Dermis blood vessel endothelial cell (primary cell): ENCODE data around the gene EDA. TPM values are rescaled to one million over a fixed set of nuclear protein-coding genes. Genes with fewer than 3 reads are reported as not detected.
"Not testable (repeated sequence)": the region's sequence is repeated elsewhere in the genome, so short reads cannot be mapped to it uniquely, and the experiment has no call there.

Experiments
- DNase-seq: peaks from one replicate; pipeline ENCODE4 v3.0.0; 2010
- total RNA-seq: library from RNA; depleted of rRNA; stranded (reverse); fragments of >200 nt; gene quantifications from 2 replicates; pipeline ENCODE4 v1.2.3, GENCODE V29; 2014

EDA gene
- total RNA-seq, 1 donor from 2014 or later, result 3.1 TPM

DNA sequence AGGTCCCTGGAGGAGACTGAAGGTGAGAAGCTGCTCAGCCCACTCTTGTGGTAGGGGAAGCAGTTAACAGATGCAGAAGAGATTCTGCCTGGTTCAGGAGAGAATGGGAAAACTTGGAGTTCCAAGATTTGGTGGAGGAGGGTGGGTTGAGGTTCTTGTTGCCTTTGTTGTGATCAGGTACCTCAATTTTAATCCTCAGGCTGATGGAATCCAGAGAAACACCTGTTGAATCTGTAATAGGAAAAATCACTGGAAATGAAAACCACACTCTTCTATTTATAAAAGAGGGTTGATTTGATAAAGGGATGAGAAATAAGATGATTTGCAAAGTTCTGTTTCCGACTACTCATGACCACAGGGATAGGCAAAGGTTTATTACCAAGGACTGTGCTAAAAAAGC is 132.1 kb downstream of the EDA start:
- DNase-seq, result no peak

DNA sequence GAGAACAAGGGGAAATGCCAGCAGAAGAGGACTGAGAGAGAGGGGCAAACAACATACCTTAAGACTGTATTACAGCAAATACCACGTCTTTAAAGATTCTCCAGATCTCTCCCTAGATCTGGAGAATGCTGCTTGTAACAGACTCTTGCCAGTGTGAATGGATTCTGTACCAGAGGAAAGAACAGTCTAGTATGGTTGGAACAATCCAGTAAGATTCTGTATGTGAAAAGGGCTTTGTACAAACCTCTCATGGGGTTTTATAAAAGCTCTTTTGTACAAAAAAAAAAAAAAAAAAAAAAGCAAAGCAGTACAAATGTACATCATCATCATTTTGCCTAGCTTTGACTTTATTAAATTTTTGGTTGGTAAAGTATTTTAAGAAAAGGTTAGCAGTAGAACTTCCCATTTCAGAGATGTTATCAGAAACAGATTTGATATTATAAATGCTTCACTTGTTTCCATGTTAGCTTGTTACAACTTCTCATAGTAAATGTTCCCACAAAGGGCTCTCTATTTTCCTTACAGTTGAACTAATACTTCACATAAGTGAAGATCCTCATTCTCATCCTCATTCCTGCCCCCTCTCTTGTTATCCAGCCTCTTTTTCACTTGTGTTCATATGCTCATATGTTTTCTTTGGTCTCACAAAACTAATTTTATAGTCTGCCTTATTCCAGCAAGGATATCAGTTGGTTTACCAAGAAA is 144.2 kb downstream of the EDA start:
- no peak for DNase-seq

DNA sequence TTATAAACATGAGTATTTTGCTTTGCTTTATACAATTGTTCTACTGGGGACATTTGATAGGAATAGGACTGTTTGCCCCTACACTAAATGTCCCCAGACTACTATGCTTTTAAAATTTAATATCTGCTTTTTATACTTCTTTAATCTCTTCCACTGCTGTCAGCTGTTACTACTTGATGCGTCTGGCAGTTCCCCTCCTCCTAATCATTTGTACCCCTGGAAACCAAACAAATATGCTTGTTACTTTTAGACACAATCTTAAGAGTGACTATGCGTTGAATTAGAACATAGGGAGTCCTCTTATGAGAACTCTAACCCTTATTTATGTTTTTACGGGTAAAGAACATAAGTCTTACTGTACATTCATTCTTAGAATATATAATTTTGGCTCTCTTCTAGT is 145.7 kb downstream of the EDA start:
- no peak for DNase-seq

DNA sequence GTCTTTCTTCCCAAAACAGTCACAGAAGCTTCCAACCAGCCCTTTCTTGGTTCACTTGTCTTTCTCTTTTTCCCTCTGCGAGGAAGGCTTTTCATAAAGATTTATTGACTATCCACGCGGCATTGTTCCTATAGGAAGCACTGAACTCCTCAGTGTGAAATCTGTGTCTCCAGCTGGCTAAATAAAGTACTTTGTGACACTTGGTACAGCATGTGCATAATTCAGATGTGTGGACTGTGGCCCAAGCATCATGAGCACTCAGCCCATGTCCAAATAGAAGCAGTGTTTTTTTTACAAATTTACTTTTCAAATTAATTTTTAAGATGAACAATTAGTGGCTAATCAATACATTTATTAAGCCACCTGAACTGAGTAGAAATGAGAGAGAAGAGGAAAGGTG is 146.4 kb downstream of the EDA start:
- DNase-seq, result no peak

DNA sequence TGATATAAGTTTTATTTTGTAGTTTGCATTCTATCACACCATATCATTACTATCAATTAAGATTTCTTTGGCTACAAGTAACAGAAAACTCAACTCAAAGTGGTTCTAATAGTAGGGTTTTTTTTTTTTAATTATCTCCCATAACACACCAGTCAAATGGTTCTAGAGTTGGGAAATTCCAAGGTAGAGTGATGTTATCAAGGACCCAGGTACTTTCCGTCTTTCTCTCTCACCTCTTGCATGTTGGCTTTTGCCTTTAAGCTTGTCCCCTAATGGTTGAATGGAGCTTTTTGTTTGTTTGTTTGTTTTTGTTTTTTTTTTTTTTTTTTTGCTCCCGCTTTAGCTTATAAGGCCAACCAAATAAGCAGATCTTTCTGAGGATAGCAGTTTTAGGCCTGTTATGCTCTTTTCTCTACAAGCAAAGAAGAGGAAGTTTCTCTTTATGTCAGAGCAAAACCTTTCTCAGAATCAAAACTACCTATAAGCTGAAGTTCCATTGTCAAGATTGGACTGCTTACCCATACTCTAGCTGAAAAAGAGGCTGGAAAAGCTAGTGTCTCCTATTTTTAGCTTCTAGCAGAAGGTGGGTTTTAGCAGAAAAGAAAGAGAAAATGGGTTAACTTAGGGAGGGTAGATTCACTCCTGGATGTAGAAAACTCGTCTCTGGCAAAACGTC is 177.5 kb downstream of the EDA start:
- no peak for DNase-seq

DNA sequence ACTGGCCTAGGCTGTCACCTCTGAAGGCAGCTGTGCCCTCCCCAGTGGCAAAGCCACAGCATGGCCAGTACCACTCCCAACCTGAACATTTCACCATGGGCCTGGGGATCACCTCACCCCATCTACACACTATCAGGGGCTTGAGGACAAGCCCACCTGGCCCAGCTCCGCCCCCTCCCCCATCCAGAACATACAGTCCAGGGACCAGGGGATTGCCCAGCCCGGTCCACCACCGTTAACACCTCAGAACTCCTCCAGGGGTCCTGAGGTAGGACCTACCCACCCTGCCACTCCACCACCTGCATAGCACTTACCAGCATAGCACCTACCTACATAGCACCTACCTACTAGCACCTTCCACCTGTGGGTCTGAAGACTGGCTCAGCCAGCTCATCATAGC is 179.8 kb downstream of the EDA start:
- no peak for DNase-seq

DNA sequence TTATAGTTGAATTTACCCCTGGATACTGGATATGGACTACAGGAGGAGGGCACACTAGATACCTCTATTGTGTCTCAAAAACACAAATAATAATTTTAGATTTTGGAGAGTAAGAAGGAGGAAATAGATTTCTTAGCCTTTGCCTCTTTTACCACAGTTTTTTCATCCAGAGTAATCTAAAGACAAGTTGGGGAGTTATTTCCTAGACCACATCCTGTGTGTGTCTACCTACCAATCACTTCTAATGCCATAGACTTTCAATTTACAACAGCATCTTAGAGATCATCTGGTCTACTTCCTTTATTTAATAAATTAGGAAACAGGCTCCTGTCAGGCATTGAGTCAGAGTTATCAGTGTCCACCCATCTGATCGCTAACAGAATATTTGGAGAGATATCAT is 191.5 kb downstream of the EDA start:
- DNase-seq, result no peak

DNA sequence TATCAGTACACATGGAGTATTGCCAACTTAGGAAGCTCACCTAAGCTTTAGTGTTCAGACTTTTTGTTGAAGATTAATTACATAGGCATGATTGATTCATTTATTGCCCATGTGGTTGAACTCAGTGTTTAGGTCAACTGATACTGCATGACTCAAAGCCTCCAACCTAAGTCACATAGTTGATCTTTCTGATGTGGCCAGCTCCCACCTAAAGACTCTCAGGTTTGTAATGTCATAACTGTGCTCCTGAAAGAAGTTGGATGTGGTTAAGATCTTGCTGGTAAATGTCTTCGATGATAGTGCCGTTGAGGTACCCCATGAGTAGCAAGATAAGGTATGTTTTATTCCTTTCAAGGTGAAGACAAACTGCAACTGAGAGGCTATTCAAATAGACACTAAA is 192.5 kb downstream of the EDA start:
- no peak for DNase-seq

DNA sequence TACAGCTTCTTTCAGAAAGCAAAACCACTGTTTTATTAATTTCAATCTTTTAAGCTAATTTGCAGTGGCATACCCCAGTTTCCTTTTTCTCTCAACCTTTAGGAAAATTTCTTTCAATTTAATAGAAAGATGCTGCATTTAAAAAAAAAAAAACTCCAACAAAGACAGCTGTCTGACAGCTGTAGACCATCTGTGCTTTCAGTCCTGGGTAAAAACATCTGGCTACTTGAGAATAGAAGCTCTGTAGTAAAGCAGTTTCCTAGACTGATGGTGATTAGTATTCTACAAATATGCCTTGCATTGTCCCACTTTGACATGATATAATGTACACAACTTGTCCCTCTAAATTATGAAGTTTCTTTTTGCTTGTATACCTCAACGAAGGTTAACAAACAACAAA is 197.8 kb downstream of the EDA start:
- no peak for DNase-seq

DNA sequence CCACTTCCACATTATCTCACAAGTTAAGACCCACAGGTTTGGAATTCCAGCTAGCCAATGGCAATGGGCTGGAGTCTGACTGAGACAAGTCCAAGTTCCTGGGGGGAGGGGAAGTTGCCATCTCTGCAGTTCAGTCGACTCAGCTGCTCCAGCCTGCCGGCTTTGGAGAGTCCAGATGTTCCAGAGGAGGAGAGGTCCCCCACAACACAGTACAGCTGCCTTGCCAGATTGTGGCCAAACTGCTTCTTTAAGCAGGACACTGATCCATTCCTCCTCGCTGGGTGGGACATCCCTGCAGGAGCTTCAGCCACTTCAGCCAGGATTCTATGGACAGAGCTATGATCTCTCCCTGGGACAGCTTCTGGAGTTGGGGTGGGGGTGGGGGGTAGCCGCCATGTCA is 199.2 kb downstream of the EDA start:
- no peak for DNase-seq

DNA sequence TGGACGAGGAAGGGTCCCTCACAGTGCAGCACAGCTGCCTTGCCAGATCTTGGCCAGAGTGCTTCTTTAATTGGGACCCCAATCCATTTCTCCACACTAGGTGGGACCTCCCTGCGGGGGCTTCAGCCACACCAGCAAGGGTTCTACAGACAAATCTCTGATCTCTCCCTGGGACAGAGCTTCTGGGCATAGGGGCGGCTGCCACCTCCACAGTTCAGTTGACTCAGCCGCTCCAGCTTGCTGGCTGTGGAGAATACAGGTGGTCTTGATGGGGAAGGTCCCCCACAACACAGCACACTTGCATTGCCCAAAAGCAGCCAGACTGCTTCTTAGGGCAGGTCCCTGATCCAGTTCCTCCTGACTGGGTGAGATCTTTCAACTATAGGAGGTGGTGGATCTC is 199.6 kb downstream of the EDA start:
- no peak for DNase-seq

DNA sequence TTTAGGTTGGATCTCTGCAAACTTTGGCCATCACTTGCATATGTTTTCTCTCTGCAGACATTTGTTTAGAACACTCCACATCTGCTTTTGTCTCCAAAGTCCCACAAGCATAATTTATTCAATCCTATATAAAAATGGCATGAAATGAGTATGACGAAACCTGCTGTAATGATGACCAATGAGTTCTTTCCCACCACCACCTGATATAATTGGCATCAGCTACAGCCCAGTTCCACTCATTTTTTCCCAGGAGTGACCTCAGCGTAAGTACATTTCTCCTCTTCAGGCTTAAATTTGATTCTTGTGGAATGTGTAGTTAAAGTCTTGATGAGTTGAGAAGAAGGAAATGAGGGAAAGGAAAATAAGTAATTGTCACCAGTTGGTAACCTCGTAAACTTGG is 228.7 kb downstream of the EDA start:
- no peak for DNase-seq

DNA sequence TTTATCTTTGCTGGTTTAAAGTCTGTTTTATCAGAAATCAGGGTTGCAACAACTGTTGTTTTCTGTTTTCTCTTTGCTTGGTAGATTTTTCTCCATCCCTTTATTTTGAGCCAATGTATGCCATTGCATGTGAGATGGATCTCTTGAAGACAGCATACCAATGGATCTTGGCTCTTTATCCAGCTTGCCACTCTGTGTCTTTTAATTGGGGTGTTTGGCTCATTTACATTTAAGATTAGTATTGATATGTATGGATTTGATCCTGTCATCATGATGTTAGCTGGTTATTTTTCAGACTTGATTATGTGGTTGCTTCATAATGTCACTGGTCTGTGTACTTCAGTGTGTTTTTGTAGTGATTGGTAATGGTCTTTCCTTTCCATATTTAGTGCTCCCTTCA is 244.1 kb downstream of the EDA start:
- DNase-seq, result not testable (repeated sequence)

DNA sequence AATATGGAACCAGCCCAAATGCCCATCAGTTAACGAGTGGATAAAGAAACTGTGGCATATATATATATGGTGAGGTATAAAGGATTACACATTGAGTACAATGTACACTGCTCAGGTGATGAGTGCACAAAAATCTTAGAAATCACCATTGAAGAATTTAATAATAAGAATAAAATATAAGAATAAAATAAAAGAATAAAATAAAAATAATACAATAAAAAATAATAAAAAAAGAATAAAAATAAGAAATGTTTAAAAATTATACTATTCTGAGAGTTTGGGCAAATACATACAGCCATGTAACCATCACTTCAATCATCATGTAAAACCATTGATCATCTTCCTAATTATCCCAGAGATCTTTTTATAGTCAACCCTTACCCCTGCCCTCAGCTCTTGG is 260.3 kb downstream of the EDA start:
- DNase-seq, result no peak

DNA sequence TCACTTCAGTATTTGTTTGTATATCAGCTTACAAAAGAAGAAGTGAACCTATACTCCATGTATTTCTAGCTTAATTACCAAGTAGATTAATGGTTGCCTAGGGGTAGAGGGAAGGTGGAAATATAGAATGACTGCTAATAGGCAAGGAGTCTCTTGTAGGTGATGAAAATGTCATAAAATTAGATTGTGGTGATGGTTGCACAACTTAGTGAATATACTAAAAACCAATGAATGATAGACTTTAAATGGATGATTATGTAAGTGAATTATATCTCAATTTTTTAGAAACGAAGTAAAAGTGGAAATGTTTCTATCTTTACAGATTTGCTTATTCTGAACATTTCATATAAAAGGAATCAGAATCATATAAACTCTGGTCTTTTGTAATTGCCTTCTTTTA is 268.3 kb downstream of the EDA start:
- DNase-seq, result no peak

DNA sequence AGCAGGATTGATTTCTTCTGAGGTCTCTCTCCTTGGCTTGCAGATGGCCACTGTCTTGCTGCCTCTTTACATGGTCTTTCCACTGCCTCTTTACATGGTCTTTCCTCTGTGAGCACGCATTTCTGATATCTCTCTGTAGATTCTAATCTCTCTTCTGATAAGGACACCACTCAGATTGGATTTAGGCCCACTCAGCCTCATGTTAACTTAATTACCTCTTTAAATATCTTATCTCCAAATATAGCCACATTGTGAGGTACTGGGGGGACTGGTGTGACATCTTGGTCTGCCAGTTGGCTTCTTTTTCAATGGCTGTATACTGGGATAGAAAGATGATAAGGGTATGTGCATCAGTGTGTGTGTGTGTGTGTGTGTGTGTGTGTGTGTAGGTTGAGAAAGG is 280.1 kb downstream of the EDA start:
- DNase-seq, result no peak

DNA sequence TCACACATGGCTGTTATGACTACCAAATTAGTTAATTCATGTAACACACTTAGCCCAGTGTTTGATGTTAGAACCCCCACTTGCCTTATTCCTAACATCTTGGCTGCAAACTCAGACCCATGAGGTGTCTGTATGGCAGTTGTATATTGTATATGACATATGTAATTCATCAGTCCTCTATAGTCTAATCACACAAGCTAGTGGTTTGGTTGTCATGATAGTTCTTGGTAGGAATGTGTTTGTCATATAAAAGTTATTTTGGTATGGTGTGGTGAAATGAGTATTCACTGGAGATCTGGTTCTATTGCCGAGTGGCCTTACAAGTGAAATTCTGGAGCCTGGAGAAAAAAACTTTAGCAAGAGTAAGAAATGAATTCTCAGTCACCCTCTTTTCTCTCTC is 284.6 kb downstream of the EDA start:
- no peak for DNase-seq

DNA sequence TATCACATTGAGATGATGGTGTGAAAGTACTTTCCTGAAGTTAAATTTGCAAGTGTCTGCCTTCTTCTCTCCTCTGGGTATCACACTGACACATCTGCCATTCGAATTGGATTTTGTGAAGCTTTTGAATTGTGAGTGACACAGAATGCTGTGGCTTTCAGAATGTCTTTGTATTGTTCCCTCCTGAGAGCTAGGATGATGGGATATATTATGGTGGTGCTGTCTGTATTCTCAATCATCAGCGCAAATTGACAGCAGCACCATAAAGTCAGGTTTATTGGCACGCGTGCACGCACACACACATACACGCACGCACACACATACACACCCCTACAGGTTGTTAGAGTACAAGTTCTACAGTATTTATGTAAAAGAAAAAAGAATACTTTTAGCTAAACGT is 290.5 kb downstream of the EDA start:
- no peak for DNase-seq

DNA sequence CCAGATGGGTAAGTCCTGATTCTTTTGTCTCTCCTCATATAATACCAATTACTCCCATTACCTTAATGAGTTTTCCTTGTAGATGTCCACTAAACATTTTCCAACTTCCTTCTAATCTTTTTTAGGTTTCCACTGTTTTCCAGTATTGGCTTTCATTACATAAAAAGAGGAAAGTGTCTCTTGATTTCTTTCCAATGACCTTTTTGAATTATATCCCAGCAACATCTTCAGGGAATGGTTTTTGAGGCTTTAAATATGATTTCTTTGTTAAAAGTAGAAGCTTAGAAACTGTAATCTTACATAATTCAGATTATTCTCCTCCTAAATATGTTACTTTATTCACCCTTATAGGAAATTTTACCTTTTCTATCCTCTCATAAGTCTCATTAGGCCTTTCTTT is 298.9 kb downstream of the EDA start:
- no peak for DNase-seq

DNA sequence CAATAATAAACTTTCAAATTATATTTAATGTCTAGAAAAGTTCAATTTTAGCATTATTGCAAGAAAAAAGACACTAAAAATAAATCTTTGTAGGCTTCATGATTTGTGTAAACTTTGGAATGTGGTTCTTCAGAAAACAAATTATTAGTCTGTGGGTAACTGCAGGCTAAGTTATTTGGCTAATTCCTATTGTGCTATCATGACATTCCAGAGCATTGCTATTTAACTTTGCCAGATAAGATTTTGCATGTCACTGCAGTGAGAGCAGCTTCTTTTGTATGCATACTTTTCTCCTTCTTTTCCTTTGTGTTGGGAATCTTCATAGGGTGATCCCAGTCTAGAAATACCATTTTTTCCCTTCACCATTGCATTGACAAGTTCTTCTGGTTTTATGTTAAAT is 303.8 kb downstream of the EDA start:
- no peak for DNase-seq

DNA sequence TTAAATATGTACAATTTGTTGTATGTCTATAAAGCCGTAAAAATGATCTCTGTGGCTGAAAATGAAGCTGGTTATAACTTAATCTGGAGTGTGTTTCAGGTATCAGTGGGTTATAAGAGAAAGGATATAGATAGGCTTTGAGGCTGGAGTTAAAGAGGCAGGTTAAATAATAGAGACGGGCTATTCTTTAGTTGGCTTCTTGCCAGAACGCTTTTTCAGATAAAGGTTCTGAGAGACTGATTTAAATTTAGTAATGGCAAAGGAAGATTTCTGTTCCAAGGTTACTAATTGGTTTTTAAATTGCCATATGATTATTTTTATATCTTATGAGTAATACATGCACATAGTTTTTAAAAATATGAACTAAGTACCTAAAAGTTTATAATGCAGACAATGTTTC is 316.4 kb downstream of the EDA start:
- no peak for DNase-seq

DNA sequence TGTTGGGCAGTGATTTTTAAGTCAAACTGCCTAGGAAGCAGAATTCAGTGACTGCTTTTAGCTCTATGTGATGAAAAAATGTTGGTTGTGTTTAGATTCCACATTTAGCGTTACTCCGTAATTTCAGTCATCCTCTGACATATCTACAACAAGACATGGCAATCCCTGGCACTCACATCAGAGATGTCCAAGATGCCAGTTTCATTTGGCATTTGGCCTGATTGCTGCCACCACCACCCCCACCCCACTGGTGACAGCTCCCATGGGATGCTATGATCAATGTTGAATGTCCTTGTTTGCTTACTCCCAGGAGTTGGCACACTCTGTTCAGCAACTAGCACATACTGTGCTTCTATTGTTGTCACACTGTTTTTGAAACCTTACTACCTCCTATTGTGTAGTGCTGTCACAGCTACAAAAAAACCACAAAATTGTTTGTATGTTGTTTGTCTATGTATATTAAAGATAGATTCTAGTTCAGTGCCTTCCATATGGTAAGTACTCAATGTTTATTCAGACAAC is 332.4 kb downstream of the EDA start:
- no peak for DNase-seq

DNA sequence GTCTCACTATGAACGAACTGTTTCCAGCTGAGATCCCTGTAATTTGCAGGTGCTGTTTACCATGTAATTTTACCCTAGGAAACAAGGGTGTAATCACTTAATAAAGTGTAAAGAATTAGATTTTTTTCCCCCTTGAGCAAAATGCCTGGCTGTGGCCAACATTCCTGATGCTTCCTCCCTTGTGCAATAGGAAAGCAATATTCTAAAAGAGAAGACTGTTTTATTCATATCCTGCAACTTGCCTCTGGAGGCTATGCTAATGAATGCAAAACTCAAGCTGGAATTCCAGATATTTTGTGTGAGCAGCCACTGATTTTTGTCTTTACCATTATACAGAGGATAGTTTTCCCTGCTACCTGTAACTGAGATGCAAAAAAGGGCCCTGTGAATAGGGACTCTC is 335.8 kb downstream of the EDA start:
- DNase-seq, result no peak

DNA sequence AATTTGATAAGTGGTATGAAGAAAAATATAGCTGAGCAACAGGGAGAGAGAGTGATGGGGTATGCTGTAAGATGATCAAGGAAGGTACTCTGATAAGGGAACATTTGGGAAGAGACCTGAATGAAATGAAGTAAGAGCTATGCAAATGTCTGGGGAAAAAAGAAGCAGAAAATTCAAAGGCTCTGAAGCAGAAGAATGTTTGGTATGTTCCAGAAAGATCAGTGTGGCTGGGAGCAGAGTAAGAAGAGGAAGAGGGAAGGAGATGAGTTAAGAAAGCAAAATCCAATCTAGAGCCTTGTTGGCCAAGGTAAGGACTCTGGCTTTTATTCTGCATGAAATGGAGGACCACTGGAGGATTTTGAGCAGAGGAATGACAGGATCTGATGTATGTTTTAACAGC is 343.8 kb downstream of the EDA start:
- DNase-seq, result no peak
